LHCN-M2 (cell line): ENCODE data around the gene TCF4. TPM values are rescaled to one million over a fixed set of nuclear protein-coding genes. Genes with fewer than 3 reads are reported as not detected.

Source experiments
- DNase-seq: peaks from one replicate; pipeline ENCODE4 v3.0.0-alpha.2; 2012; ENCODE audit warnings: low read depth
- total RNA-seq: library from RNA; depleted of rRNA; stranded (reverse); fragments of >200 nt; gene quantifications from 2 replicates; pipeline ENCODE4 v1.2.3, GENCODE V29; 2014

Gene TCF4
- total RNA-seq, 1 experiment from 2014 or later, result 33.0 TPM

DNA sequence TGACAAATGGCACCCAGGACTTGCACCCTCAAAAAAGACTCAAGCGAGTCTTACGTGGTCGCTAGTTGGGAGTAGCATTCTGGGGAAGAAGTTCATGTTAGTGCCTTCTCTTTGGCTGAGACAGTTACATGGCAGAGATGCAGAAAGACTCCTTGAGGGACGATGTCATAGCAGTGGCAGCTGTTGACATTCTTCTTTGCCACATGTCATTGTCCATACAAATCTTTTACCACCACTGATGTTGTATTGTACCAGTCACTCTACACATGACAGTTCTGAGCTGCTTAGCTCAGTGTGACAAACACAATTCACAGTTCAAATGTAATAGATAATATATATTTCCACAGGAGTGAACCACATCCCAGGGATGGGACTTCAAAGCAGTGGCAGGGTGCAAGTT lies 197.1 kb downstream of the TCF4 start:
- DNase-seq, result peak; percentile 42

DNA sequence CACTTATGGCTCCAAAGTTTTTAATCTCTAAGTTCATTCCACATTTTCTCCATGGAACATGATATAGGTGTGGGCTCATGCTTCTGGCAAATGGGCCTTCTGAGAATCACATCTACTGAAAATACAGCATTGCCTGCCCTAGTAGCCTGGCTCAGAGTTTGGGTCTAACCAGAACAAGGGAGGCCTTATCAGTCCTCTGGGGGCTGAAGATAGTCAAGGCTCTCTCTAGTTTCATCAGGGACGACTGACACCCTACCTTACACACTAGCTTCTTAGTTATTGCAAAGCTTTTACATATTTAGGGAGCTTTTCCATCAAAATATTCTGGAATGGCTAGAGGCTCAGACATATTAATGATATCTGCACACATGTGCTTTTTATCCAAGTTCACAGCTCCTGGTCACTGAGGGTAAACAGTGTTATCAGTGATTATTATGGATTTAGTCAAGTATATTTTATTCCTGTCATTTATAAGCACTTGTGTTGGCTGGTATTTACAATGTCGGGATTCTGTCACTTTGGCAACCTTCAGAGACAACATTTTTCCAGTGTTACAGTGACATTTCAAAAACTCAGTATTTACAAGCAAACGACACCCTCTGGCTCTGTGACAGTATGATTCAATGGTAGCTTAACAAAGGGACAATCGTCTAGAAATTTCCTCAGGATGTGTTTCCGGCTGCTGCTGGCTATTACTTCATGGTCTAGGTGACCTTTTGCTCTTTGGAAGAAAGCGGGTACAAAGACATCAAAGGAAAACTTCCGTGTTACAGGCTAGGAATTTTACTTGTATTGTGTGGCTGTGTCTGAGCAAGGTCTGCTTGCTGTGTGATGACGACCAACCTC lies 200.6 kb downstream of the TCF4 start:
- DNase-seq, result no peak

DNA sequence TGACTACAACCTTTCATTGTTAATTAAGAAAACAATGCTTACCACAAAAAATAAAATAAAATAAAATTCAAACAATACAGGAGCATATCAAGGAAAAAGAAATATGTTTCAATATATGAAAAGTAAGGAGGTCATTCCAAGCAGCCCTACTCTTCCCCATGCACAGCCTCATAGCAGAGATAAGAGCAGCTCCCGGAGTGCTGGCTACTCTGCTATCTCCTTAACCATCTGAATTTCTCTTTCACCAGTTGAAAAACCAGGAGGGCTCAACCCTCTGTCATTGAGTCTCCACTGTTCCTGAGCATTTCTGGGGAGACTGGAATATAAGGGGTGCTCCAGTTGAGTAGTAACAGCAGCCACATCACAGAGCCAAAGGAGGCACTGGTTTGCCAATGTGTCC lies 201.4 kb downstream of the TCF4 start:
- no peak for DNase-seq

- no peak for DNase-seq
These were observed 202.2 kb downstream of the TCF4 start for GRCh38 chr18:55385770-55386169.

DNA sequence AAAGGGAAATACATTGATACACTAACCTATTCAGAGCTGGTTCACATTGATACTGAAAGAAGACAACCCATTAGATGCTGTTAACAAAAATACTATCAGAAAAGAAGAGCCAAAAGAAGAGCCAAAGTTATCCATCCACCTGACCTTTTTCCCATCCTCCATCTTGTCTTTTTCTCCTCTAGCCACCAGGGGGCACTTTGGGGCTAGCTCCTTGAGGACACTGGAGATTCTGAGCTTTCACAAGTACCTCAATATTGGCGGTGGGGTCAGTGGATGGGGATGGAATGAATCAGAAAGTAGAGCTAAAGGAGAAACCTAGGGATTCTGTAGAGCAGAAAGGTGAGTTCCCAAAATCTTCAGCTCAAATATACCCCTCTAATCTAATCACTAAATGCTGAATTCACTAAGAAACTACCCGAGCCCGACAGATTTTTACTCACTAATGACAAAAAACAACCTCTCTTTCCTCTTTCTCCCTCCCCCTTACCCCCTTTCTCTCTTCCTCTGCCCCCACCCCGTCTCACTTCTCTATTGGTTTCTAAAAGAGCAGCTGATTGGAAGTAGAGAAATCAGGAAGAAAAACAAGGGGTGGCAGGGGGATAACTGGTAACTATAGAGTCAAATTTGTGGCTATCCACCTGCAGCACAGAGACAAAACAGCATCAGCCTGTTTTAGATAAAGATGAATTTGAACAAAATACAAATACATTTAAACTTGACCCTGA lies 203.3 kb downstream of the TCF4 start:
- DNase-seq, result peak; percentile 58

DNA sequence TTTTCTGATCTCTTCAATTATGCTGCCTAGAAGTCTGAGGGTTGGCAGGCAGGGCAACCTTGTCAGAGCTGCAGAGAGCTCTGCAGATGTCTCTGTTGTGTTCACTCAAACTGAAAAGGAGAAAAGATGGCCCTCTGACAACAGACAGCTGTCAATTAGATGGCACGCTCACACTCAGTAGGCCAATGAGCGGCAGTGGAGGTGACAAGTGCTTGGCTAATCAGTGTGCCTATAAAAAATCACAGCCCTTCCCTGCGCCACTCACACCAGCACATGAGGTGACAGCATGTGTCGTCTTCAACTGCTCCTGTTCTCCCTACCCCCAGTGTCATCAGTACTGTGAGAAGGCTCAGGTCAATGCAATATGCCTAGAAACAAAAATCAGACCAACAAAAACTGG lies 203.9 kb downstream of the TCF4 start:
- DNase-seq, result no peak

GRCh38 chr18:55382277-55382805 lies 205.7 kb downstream of the TCF4 start:
- DNase-seq, result no peak

DNA sequence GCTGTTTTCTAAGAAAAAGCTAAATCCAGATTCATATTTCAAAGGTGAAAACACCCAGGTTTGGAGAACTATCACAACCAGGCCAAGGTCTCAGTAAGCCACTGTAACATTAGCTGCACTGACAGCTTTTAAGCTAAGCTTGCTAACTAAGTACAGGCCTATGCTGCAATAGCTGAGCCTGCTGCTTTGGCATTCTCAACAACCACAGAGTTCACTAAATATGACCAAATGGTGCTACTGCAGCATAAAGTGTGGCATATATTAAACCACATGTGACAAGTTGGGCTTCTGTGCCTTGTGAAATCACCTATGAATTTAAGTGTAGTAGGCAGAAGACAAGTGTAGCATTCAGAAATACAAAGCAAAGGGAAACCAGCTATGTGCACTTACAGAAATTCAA lies 206.7 kb downstream of the TCF4 start:
- peak; percentile 67 for DNase-seq

DNA sequence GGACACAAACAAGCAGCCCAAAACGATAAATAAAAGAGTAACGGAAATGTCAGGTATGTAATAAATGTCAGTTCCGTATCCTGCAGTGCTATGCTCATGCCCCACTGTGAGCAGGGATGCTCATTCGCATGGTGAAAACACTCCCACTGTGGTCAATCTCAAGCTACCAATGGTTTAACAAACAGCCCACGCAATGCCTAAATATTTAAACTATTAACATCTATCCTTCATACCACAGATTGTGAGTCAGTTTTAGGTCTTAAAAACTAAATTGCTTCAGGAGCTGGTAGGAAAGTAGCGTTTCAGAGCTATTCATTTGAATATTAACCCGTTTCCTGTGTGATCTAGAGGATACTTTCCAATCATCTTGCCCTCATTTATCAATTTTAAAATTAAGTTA lies 207.4 kb downstream of the TCF4 start:
- no peak for DNase-seq

GRCh38 chr18:55376387-55376786 lies 211.6 kb downstream of the TCF4 start:
- DNase-seq, result no peak

GRCh38 chr18:55375930-55376329 lies 212.1 kb downstream of the TCF4 start:
- no peak for DNase-seq

GRCh38 chr18:55374741-55375140 lies 213.3 kb downstream of the TCF4 start:
- no peak for DNase-seq

DNA sequence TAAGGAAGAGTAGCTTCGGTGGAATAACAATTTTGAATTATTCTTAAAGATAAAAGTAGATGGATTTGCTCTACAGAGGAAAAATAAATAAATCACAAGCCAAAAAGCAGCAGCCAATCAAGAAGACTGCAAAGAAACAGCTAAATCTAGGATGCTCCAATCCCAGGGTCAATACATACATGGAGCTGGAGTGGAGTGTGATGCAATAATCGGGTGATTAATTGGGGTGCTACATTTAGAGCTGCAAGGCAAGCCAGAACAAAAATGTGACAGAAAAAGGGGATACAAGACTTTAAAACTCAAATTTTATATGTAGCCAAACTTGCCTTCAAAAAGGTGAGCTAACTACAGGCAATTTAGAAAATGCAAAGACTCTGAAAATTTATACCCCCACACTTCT lies 215.8 kb downstream of the TCF4 start:
- no peak for DNase-seq

- DNase-seq, result no peak
These were observed 217.1 kb downstream of the TCF4 start for GRCh38 chr18:55370936-55371335.

DNA sequence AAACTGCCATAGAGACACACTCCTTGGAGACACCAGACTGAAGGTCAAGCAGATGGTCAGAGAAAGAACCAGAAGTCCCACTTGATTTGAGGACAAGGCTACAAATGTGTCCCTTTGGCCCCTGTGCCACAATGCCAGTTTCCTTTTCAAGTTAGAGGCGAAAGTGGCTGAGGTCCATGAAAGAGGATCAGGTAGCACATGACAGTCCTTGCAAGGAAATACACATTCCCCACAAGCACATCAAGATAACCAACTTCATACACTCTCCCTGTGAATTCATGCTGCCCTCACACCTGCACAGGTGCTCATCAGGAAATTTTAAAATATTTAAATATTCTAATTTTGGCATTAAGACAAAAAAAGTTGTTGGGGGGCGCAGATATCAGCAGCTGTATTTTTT lies 218.6 kb downstream of the TCF4 start:
- no peak for DNase-seq

GRCh38 chr18:55365342-55365741 lies 222.7 kb downstream of the TCF4 start:
- no peak for DNase-seq

DNA sequence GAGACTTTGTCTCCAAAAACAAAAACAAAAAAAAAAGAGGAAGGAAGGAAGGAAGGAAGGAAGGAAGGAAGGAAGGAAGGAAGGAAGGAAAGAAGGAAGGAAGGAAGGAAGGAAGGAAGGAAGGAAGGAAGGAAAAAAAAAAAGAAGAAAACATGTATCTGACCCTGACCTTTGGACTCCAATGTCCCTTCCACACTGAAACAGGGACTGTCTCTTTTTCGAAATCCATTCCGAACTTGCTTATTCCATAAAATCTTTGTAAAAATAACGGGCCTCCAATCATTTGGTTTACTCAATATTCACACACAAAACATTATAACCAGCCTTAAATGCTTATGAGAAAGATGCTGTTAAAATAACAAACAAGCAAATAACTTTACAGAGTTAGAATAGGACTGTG lies 225.7 kb downstream of the TCF4 start:
- DNase-seq, result no peak

DNA sequence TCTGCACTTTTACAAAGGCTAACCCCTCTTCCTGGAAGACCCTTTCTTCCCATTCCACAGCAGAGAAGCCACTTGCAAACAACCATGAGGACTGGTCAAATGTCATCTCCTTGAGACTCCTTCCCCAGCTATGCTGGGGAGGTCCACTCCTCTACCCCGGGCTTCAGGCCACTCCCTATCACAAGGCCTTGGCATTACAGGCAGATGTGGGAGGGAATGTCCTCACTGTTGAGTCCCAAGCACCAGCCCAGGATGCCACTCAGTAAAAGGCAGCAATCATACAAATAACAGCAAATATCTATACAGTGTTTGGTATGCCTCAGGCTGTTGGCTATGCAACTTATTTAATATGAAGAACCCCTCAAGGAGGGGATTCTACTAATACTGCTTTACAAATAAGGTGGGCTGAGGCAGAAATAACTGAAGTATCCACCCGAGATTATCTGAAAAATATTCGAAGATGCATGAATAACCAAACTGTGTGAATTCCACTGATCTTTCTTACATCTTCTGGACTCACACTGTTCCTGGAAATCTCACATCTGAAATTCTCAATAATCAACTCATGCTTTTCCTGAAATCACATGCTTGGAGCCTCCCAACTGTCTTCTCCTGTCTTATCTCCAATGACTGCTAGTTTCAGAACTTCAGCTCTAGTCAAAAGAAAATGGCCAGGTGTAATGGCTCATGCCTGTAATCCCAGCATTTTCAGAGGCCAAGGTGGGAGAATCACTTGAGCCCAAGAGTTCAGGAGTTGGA lies 226.3 kb downstream of the TCF4 start:
- no peak for DNase-seq

- DNase-seq, result no peak
These were observed 227.9 kb downstream of the TCF4 start for GRCh38 chr18:55360061-55360460.

GRCh38 chr18:55356815-55357214 lies 231.2 kb downstream of the TCF4 start:
- DNase-seq, result no peak

DNA sequence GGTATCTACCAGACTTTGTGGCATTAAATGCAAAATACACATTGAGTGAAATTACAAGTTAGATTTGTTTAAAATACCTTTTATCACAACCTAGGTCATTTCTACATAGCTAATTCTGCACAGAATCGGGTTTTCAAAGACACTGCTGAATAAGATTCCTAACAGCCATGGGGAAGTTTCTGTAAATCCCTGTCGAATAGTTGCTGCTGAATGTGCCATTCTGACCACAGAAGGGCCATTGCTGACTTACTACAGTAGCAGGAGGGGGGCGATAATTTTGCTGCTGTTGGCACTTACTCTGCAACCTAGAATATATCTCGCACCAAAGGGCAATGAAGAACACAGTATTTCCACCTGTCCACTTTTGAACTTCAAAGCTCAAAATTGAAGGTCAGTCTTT lies 232.8 kb downstream of the TCF4 start:
- no peak for DNase-seq

GRCh38 chr18:55354795-55355194 lies 233.2 kb downstream of the TCF4 start:
- no peak for DNase-seq
